Measurements from ENCODE around the gene TTC38.

Gene TTC38

DNA sequence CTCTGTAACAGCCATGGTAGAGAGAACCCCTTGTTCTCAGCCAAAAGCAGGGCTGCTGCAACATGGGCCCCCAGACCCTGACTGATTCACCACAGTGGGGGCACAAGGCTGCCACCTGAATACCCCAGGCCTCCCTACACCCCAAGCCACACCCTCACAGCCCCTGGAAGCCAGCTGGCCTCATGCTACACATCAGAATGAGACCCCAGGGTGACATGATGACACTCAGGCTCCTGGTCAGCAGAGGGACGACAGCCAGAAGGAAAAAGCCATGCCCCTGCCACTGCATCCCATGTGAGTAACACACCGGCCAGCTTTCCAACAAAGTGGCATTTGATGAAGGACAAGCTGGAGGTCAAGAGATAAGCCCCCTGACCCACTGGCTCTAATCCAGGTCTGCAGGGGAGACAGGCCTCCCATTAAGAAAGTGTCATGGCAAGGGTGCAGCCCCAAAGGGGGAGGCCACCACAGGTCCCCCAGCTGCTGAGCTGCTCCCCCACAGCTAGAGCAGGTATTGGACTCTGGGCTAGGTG, 20.3 kb upstream of the TTC38 start:
- Histone ChIP-seq H3K4me3 (replicated peaks; ENCODE audit: low read depth, low read length) (no peak overlapping the region), H3K36me3 (ENCODE audit: control insufficient read depth, insufficient read depth, low read length) (peaks cover 3% of the 10 kb centered on the region), H3K27me3 (replicated peaks; ENCODE audit: control insufficient read depth, insufficient read depth, low read length) (no peaks in the 10 kb centered on the region)
- DNase-seq (ENCODE audit: extremely low read depth, insufficient read length): no peak
- TF ChIP-seq, protein P1, sequence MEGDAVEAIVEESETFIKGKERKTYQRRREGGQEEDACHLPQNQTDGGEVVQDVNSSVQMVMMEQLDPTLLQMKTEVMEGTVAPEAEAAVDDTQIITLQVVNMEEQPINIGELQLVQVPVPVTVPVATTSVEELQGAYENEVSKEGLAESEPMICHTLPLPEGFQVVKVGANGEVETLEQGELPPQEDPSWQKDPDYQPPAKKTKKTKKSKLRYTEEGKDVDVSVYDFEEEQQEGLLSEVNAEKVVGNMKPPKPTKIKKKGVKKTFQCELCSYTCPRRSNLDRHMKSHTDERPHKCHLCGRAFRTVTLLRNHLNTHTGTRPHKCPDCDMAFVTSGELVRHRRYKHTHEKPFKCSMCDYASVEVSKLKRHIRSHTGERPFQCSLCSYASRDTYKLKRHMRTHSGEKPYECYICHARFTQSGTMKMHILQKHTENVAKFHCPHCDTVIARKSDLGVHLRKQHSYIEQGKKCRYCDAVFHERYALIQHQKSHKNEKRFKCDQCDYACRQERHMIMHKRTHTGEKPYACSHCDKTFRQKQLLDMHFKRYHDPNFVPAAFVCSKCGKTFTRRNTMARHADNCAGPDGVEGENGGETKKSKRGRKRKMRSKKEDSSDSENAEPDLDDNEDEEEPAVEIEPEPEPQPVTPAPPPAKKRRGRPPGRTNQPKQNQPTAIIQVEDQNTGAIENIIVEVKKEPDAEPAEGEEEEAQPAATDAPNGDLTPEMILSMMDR (IDR thresholded peaks at IDR 0.05; ENCODE audit: insufficient read depth, low read length, poor library complexity, severe bottlenecking): no peak

DNA sequence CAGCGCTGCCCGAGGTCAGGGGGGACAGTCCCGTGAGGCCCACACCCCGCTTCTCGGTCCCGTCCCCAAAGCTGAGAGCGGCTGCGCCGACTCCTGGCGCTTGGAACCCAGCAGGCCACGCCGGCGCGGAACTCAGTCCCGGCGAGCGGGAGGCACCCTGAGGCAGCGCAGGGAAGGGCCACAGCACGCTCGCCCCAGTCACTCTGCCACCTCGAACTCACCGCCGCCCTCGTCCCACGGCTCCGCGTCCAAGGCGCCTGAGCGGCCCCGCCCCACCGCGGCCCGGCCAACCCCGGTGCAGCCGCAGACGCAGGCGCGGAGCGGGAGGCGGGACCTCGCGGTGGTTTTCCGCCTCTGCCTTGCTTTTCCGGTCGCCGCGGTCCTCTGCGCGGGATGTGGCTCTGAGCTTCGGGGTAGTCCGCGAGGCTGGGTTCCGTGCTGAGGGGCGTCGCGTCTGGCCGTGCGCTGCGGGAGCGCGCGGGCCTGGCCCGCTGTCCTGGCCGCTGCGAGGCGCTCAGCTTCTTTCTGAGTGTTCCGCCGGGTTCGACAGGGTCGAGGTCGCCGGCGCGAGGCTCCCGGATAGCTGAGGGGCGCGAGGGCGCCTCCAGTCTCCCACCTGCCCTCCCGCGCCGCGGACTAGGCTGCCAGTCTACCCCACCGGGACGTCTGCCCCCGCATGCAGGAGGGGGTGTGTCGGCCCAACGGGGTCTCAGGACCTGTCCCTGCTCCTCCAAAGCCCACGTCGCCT, 17.6 kb upstream of the TTC38 start, which contains the start of gene CDPF1:
CDPF1 (minus strand) TSS at position 259 of the 748 bp plus-strand sequence. CDS start 2,009 bp downstream, outside the sequence.
- DNase-seq (ENCODE audit: extremely low read depth, insufficient read length): peak; percentile 95
- Histone ChIP-seq H3K27me3 (replicated peaks; ENCODE audit: control insufficient read depth, insufficient read depth, low read length) (no peaks in the 10 kb centered on the region), H3K36me3 (ENCODE audit: control insufficient read depth, insufficient read depth, low read length) (peaks cover 2% of the 10 kb centered on the region; the same call in 1 of the 2 replicates), H3K4me3 (replicated peaks; ENCODE audit: low read depth, low read length) (peak within 1 kb of the TSS; percentile 75)
- TF ChIP-seq, protein P1 (IDR thresholded peaks at IDR 0.05; ENCODE audit: insufficient read depth, low read length, poor library complexity, severe bottlenecking): no peak

DNA sequence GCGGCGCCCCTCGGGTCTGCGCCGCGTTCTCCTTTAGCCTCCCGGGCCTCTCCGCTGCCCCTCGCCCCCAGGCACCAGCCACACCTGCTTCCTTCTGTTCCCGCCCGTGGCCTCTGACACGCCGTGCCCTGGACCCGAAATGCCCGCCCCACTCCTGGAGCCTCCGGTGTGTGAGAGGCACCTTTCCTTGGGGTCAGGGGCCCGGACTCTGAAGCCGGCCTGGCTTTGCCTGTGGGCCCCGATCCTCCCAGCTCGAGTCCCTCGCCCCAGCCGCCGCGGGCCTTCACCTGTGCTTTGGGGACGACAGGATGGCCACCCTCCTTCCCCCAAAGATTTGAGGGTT, 17.1 kb upstream of the TTC38 start:
- peak overlapping the region; percentile 75 for H3K4me3 ChIP-seq (replicated peaks; ENCODE audit: low read depth, low read length)
- DNase-seq (ENCODE audit: extremely low read depth, insufficient read length): no peak
- no peaks in the 10 kb centered on the region for H3K27me3 ChIP-seq (replicated peaks; ENCODE audit: control insufficient read depth, insufficient read depth, low read length)
- TF ChIP-seq, protein P1 (IDR thresholded peaks at IDR 0.05; ENCODE audit: insufficient read depth, low read length, poor library complexity, severe bottlenecking): no peak
- H3K36me3 ChIP-seq (ENCODE audit: control insufficient read depth, insufficient read depth, low read length): no peaks in the 10 kb centered on the region; the same call in 1 of the 2 replicates

DNA sequence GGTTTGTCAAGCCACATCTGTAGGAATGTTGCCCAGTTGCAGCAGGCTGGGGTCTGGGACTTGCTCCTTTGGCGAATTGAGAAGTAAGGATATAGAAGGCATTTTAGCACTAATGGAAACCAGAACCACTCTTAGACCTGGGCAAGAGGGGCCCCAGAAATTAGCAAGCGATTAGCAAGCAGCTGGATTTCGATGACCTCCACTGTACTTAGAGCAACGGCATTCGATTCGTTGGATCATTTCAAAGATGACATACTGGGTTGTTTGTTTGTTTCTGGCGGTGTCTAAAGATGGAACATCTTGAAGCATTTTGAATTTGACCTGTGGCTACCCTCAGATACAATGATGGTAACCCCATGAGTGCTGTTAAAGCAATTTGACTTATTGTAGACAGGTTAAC, 16.5 kb upstream of the TTC38 start:
- H3K4me3 ChIP-seq (replicated peaks; ENCODE audit: low read depth, low read length): peak overlapping the region; percentile 75
- TF ChIP-seq, protein P1 (IDR thresholded peaks at IDR 0.05; ENCODE audit: insufficient read depth, low read length, poor library complexity, severe bottlenecking): no peak
- DNase-seq (ENCODE audit: extremely low read depth, insufficient read length): no peak
- no peaks in the 10 kb centered on the region for H3K27me3 ChIP-seq (replicated peaks; ENCODE audit: control insufficient read depth, insufficient read depth, low read length)
- no peaks in the 10 kb centered on the region; the same call in 1 of the 2 replicates for H3K36me3 ChIP-seq (ENCODE audit: control insufficient read depth, insufficient read depth, low read length)

DNA sequence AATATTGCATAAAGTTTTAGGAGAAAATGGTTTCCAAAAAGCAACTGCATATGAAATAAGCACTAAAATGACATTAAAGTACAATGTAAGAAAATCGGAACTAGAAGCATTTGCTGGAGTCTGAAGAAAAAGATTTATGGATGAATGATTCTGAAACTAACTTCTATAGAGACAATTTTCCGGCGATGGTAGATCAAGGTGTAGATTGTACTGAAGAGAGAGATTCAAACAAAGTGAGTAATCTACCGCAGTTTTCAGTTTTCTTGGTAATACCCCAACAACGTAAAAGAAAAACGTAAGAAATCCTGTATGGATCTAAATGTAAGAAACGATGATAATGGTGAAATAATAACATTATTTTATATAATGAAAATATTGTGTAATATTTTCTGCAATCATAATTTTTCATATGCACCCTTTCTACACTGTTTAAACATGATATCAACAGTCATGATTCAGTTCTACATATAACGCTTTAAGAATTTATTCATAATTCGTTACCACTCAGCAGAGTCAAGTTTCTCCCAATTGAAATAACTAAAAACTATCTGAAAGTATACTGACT, 15.9 kb upstream of the TTC38 start:
- Histone ChIP-seq H3K36me3 (ENCODE audit: control insufficient read depth, insufficient read depth, low read length) (no peaks in the 10 kb centered on the region), H3K4me3 (replicated peaks; ENCODE audit: low read depth, low read length) (no peak overlapping the region), H3K27me3 (replicated peaks; ENCODE audit: control insufficient read depth, insufficient read depth, low read length) (no peaks in the 10 kb centered on the region)
- no peak for DNase-seq (ENCODE audit: extremely low read depth, insufficient read length)
- TF ChIP-seq, protein P1 (IDR thresholded peaks at IDR 0.05; ENCODE audit: insufficient read depth, low read length, poor library complexity, severe bottlenecking): no peak

All from GM06990 (cell line).